Osteocyte (in vitro differentiated cells): ENCODE results near the gene TMEM217. TPM values are rescaled to one million over a fixed set of nuclear protein-coding genes. Genes with fewer than 3 reads are reported as not detected.

Experiments
- DNase-seq: peaks from one replicate; pipeline ENCODE4 v3.0.0; 2021; ENCODE audit warnings: mixed read lengths; ENCODE audit not compliant: unreplicated experiment; ENCODE audit errors: extremely low spot score
- H3K27ac Mint-ChIP-seq: one replicate; pipeline ENCODE4 v1.8.0; 2021; ENCODE audit warnings: mild to moderate bottlenecking, mixed read lengths; ENCODE audit not compliant: unreplicated experiment
- H3K27me3 Mint-ChIP-seq: one replicate; pipeline ENCODE4 v1.8.0; 2021; ENCODE audit warnings: mixed read lengths; ENCODE audit not compliant: unreplicated experiment
- H3K36me3 Mint-ChIP-seq: one replicate; pipeline ENCODE4 v1.8.0; 2021; ENCODE audit warnings: mixed read lengths; ENCODE audit not compliant: unreplicated experiment
- H3K4me1 Mint-ChIP-seq: one replicate; pipeline ENCODE4 v1.8.0; 2021; ENCODE audit warnings: mixed read lengths; ENCODE audit not compliant: unreplicated experiment
- H3K4me3 Mint-ChIP-seq: one replicate; pipeline ENCODE4 v1.8.0; 2021; ENCODE audit warnings: mild to moderate bottlenecking, moderate library complexity, mixed read lengths; ENCODE audit not compliant: unreplicated experiment
- H3K9me3 Mint-ChIP-seq: one replicate; pipeline ENCODE4 v1.8.0; 2021; ENCODE audit warnings: mixed read lengths; ENCODE audit not compliant: unreplicated experiment
- total RNA-seq: library from RNA; stranded (reverse); gene quantifications from 2 replicates; pipeline ENCODE4 v1.2.1, GENCODE V29; 2021
- TF ChIP-seq, protein P1 (sequence below): fragments of 200-600 bp; sonication (generic); IDR thresholded peaks from 2 replicates; pipeline ENCODE4 v1.5.0; 2021; ENCODE audit warnings: antibody characterized with exemption, mild to moderate bottlenecking, moderate library complexity

Gene TMEM217
- total RNA-seq, 1 donor from 2014 or later = 3.5 TPM

GRCh38 chr6:37225350-37226169 is 32.4 kb downstream of the TMEM217 start:
- TF ChIP-seq, protein P1, sequence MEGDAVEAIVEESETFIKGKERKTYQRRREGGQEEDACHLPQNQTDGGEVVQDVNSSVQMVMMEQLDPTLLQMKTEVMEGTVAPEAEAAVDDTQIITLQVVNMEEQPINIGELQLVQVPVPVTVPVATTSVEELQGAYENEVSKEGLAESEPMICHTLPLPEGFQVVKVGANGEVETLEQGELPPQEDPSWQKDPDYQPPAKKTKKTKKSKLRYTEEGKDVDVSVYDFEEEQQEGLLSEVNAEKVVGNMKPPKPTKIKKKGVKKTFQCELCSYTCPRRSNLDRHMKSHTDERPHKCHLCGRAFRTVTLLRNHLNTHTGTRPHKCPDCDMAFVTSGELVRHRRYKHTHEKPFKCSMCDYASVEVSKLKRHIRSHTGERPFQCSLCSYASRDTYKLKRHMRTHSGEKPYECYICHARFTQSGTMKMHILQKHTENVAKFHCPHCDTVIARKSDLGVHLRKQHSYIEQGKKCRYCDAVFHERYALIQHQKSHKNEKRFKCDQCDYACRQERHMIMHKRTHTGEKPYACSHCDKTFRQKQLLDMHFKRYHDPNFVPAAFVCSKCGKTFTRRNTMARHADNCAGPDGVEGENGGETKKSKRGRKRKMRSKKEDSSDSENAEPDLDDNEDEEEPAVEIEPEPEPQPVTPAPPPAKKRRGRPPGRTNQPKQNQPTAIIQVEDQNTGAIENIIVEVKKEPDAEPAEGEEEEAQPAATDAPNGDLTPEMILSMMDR = no peak
- no peak overlapping the region for H3K27ac Mint-ChIP-seq
- no peaks in the 10 kb centered on the region for H3K9me3 Mint-ChIP-seq
- H3K4me3 Mint-ChIP-seq = no peak overlapping the region
- peak; percentile 30 for DNase-seq
- H3K27me3 Mint-ChIP-seq = no peaks in the 10 kb centered on the region
- peaks cover 13% of the 10 kb centered on the region for H3K4me1 Mint-ChIP-seq
- no peaks in the 10 kb centered on the region for H3K36me3 Mint-ChIP-seq

DNA sequence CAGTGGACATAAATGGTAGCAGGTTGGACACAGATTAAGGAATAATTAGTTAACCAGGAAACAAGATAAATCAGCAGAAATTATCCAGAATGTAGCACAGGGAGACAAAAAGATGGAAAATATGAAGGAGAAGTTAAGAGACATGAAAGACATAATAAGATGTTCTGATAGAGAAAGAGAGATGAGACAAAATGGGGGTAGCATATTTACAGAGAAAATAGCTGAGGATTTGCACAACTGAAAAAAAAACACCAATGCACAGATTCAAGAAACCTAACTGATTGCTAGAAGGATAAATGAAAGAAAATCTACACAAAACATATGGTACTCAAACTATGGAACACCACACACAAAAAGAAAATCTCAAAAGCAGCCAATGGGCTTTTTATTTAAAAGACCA is 35.0 kb downstream of the TMEM217 start:
- no peak for DNase-seq
- TF ChIP-seq, protein P1 = no peak
- Mint-ChIP-seq H3K9me3 (no peaks in the 10 kb centered on the region), H3K27ac (peak overlapping the region; percentile 55), H3K27me3 (no peaks in the 10 kb centered on the region), H3K36me3 (no peaks in the 10 kb centered on the region), H3K4me3 (peak overlapping the region; percentile 71), H3K4me1 (peaks cover 13% of the 10 kb centered on the region)

DNA sequence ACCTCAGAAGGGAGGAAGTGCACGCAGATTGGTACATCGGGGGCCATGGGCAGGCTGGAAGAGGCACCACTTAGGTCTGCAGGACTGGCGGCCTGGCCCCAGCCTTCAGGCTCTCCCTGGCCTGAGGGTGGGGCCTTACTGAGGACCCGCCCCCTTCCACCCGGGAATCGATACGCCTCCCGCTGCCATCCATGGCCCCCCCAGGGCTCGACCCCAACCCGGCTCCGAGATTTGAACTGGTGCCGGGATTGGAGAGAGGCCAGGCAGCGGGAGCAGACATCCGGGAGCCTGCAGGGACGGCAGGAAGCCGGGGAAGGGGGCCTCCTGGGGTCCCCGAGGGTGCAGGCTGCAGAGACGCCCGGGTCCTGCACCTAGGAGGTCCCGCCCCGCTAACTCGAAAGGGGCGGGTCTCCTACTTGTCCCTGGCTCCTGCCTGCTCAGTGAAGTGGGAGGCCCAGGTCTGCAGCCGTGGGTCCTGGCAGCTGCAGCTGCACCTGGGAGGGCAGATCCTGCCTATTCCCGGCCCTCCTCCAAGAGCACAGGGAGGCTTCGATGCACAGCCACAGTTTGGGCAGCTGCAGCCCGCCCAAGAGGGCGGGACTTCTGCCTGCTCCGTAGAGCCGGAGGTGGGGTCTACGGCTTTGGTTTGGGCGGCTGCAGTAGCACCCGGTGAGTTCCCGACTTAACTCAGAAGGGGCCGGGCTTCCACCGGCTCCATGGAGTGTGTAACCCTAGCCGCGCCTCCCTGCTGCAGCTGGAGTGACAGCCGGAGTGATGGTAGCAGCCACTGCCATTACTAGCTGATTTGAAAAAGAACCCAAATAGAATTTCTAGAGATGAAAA is 35.6 kb downstream of the TMEM217 start:
- H3K27me3 Mint-ChIP-seq = no peaks in the 10 kb centered on the region
- TF ChIP-seq, protein P1 = no peak
- peak; percentile 92 for DNase-seq
- peak overlapping the region; percentile 55 for H3K27ac Mint-ChIP-seq
- H3K9me3 Mint-ChIP-seq = no peaks in the 10 kb centered on the region
- no peaks in the 10 kb centered on the region for H3K36me3 Mint-ChIP-seq
- H3K4me3 Mint-ChIP-seq = peak overlapping the region; percentile 71
- H3K4me1 Mint-ChIP-seq = peaks cover 13% of the 10 kb centered on the region

DNA sequence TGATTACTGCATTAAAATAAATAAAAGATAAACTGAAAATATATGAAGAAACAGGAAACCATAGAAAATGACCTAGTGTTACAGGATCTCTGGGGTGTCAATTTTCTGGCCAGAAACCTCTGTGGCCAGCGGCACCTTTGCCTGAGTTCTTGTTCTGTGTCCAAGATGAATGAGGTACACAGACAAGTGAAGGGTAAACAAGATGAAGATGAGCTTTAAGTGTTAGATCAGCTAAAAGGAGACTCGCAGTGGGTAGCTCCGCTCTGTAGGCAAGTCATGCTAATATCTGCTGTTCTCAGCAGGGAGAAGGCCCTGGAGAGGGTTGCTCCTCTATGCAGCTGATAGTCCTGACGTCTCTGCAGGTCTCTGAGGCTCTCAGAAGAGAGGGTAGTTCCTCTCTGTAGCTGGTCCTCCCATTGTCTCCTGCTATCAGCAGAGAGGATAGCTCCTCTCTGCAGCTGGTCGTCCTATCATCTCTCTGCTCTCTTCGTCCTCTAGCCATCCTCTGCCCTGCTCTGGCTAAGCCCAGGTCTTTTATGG is 36.3 kb downstream of the TMEM217 start:
- Mint-ChIP-seq H3K36me3 (no peaks in the 10 kb centered on the region), H3K27me3 (no peaks in the 10 kb centered on the region), H3K4me3 (peak overlapping the region; percentile 71), H3K4me1 (peaks cover 13% of the 10 kb centered on the region), H3K9me3 (no peaks in the 10 kb centered on the region), H3K27ac (peak overlapping the region; percentile 23)
- TF ChIP-seq, protein P1 = no peak
- no peak for DNase-seq

DNA sequence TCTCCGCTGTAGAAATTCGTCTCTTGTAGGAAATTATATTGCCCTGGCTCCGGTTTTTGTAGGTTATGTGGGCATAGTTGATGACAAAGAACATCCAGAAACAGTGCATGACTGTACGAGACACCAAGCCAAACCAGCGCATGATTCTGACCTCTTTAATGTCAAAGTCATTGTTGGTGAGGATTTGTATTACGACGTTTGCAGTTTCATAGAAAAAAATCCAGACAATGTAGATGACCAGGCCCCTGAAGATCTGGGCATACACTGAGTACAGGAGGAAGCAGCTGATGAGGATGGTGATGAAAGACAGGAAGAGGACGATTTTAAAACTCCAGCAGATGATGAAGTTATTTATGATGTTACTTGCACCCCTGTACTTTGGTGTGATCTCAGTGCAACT is 39.4 kb downstream of the TMEM217 start:
- no peak overlapping the region for H3K27ac Mint-ChIP-seq
- DNase-seq = no peak
- H3K27me3 Mint-ChIP-seq = no peaks in the 10 kb centered on the region
- no peaks in the 10 kb centered on the region for H3K9me3 Mint-ChIP-seq
- H3K4me3 Mint-ChIP-seq = no peak overlapping the region
- H3K36me3 Mint-ChIP-seq = no peaks in the 10 kb centered on the region
- TF ChIP-seq, protein P1 = no peak
- H3K4me1 Mint-ChIP-seq = peaks cover 13% of the 10 kb centered on the region
